OCI-LY7 (cell line): Measurements from ENCODE around the gene LPCAT1. TPM values are rescaled to one million over a fixed set of nuclear protein-coding genes. Genes with fewer than 3 reads are reported as not detected.

Experiments used
- BruUV-seq: library from RNA; stranded (reverse); fragments of 400-500 nt; replicated peaks from 2 replicates; lab custom pipeline; 2021; lab: Mats Ljungman, UMichigan
- CTCF ChIA-PET: fragments of 300-600 bp; sonication (Branson Sonifier 250); formaldehyde crosslinking; loops from one replicate; lab custom pipeline; 2022; ENCODE audit warnings: antibody characterized with exemption; ENCODE audit not compliant: unreplicated experiment; lab: Charles Lee
- POLR2A ChIA-PET: fragments of 300-600 bp; sonication (Branson Sonifier 250); formaldehyde crosslinking; loops from one replicate; lab custom pipeline; 2022; ENCODE audit warnings: antibody characterized with exemption; lab: Charles Lee
- DNase-seq: peaks from one replicate; pipeline ENCODE4 v3.0.0-alpha.2; 2015; ENCODE audit warnings: low spot score
- H2AFZ ChIP-seq: fragments of 200-600 bp; sonication (generic), shearing (Covaris generic); 2 replicates; pipeline ENCODE4 v1.6.1; 2014; ENCODE audit warnings: mild to moderate bottlenecking, antibody characterized with exemption, low read length, moderate library complexity
- H3K27ac ChIP-seq: fragments of 200-600 bp; sonication (generic); 2 replicates; pipeline ENCODE4 v1.5.1; 2014; ENCODE audit warnings: mixed run types, low read depth, mild to moderate bottlenecking, moderate library complexity, low read length, inconsistent platforms; ENCODE audit not compliant: poor library complexity, severe bottlenecking
- H3K36me3 ChIP-seq: fragments of 200-600 bp; sonication (generic); 2 replicates; pipeline ENCODE4 v1.6.1; 2014; ENCODE audit warnings: mild to moderate bottlenecking, antibody characterized with exemption, low read length, moderate library complexity, mixed read lengths; ENCODE audit not compliant: insufficient read depth
- H3K4me1 ChIP-seq: fragments of 200-600 bp; sonication (generic); 2 replicates; pipeline ENCODE4 v1.5.1; 2014; ENCODE audit warnings: mild to moderate bottlenecking, low read length; ENCODE audit not compliant: insufficient read depth, poor library complexity, severe bottlenecking
- H3K4me2 ChIP-seq: fragments of 200-600 bp; sonication (generic); 2 replicates; pipeline ENCODE4 v1.6.1; 2014; ENCODE audit warnings: mild to moderate bottlenecking, low read length
- H3K4me3 ChIP-seq: fragments of 200-600 bp; sonication (generic); 2 replicates; pipeline ENCODE4 v1.5.1; 2014; ENCODE audit warnings: mild to moderate bottlenecking, low read depth, low read length; ENCODE audit not compliant: poor library complexity, severe bottlenecking
- H3K79me2 ChIP-seq: fragments of 200-600 bp; sonication (generic); 2 replicates; pipeline ENCODE4 v1.6.1; 2016; ENCODE audit warnings: low read depth, mild to moderate bottlenecking, low read length, moderate library complexity, mixed read lengths; ENCODE audit not compliant: insufficient read depth
- H3K9me2 ChIP-seq: fragments of 200-600 bp; sonication (generic); 2 replicates; pipeline ENCODE4 v1.6.1; 2016; ENCODE audit warnings: mild to moderate bottlenecking, low read length, mixed read lengths; ENCODE audit not compliant: insufficient read depth
- H3K9me3 ChIP-seq: fragments of 200-600 bp; sonication (generic); 2 replicates; pipeline ENCODE4 v1.6.1; 2014; ENCODE audit warnings: mild to moderate bottlenecking, mixed run types, low read length, mixed read lengths
- H4K20me1 ChIP-seq: fragments of 200-600 bp; sonication (generic); 2 replicates; pipeline ENCODE4 v1.6.1; 2014; ENCODE audit warnings: mild to moderate bottlenecking, antibody characterized with exemption, low read length, moderate library complexity, mixed read lengths; ENCODE audit not compliant: insufficient read depth
- EZH2phosphoT487 ChIP-seq: fragments of 200-600 bp; sonication (generic); IDR thresholded peaks from 2 replicates; pipeline ENCODE4 v1.6.1; 2018; ENCODE audit warnings: low read depth, borderline replicate concordance, mild to moderate bottlenecking, mixed run types, antibody characterized with exemption, low read length, moderate library complexity, mixed read lengths
- intact Hi-C: fragments of 100-400 bp; cut with micrococcal nuclease; formaldehyde crosslinking; loops from one replicate; pipeline ENCODE4 v1.10.0; 2022; ENCODE audit not compliant: unreplicated experiment
- total RNA-seq, 2 experiments: library from RNA; depleted of rRNA in 1 of 2; stranded (reverse); fragments of >200 nt in 1 of 2; shearing (Covaris generic) in 1 of 2; gene quantifications; 2 replicates each; pipeline ENCODE4 v1.2.3, GENCODE V29; 2014 to 2022
- TF ChIP-seq, protein P1 (sequence below): fragments of 200-600 bp; sonication (generic); conservative IDR thresholded peaks from 2 replicates; pipeline ENCODE4 v1.5.1; 2014; ENCODE audit warnings: mild to moderate bottlenecking, antibody characterized with exemption, low read length, moderate library complexity, mixed read lengths

LPCAT1 gene
- total RNA-seq, 2 experiments from 2014 or later: 47.7 to 63.6 TPM

DNA sequence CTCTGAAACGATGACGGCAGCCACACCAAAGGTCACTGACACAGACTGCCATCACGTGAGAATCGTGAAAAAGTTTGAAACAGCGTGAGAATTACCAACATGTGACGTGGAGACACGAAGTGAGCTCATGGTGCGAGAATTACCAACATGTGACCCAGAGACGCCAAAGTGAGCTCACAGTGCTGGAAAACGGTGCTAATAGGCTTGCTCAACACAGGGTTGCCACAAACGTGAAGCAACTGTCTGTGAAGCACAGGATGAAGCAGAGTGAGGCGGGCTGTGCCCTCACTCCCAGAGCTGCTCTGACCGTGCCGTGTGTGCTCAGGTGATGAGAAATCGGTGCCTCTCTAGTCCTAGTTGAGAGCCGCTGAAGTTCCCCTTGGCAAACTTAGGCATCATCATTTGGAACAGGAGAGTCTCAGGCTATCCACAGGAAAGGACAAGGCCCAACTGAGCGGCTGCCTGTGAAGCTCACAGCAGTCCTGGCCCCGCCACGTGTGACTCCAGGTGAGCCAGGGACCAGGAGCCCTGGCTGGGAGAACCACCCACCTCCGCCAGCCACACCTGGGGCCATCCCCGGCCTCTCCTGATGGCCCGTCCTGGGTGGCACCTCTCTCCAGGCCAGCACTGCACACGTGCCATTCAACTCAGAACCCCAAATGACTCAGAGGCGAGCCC is 48.8 kb downstream of the LPCAT1 start:
- Histone ChIP-seq H3K79me2 (no peaks in the 10 kb centered on the region), H3K36me3 (peaks cover 83% of the 10 kb centered on the region), H2AFZ (no peak overlapping the region), H4K20me1 (no peaks in the 10 kb centered on the region), H3K4me2 (no peak overlapping the region), H3K4me3 (no peak overlapping the region), H3K4me1 (peaks cover 5% of the 10 kb centered on the region), H3K27ac (no peak overlapping the region), H3K9me2 (no peaks in the 10 kb centered on the region), H3K9me3 (no peaks in the 10 kb centered on the region)
- DNase-seq: no peak
- ChIA-PET CTCF (no interaction called here), POLR2A (no interaction called here)
- no peak for TF ChIP-seq EZH2phosphoT487
- TF ChIP-seq, protein P1, sequence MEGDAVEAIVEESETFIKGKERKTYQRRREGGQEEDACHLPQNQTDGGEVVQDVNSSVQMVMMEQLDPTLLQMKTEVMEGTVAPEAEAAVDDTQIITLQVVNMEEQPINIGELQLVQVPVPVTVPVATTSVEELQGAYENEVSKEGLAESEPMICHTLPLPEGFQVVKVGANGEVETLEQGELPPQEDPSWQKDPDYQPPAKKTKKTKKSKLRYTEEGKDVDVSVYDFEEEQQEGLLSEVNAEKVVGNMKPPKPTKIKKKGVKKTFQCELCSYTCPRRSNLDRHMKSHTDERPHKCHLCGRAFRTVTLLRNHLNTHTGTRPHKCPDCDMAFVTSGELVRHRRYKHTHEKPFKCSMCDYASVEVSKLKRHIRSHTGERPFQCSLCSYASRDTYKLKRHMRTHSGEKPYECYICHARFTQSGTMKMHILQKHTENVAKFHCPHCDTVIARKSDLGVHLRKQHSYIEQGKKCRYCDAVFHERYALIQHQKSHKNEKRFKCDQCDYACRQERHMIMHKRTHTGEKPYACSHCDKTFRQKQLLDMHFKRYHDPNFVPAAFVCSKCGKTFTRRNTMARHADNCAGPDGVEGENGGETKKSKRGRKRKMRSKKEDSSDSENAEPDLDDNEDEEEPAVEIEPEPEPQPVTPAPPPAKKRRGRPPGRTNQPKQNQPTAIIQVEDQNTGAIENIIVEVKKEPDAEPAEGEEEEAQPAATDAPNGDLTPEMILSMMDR: no peak
- intact Hi-C loops: no loop called here
- no TSS peak for BruUV-seq

GRCh38 chr5:1474183-1474839 is 49.4 kb downstream of the LPCAT1 start:
- Histone ChIP-seq H2AFZ (no peak overlapping the region), H3K79me2 (no peaks in the 10 kb centered on the region), H3K27ac (no peak overlapping the region), H3K9me2 (no peaks in the 10 kb centered on the region), H3K4me3 (no peak overlapping the region), H4K20me1 (no peaks in the 10 kb centered on the region), H3K4me2 (no peak overlapping the region), H3K36me3 (peaks cover 87% of the 10 kb centered on the region), H3K9me3 (no peaks in the 10 kb centered on the region), H3K4me1 (no peaks in the 10 kb centered on the region)
- intact Hi-C loops: no loop called here
- ChIA-PET CTCF (no interaction called here), POLR2A (no interaction called here)
- no peak for DNase-seq
- no TSS peak for BruUV-seq
- TF ChIP-seq, protein P1: no peak
- TF ChIP-seq EZH2phosphoT487: no peak

DNA sequence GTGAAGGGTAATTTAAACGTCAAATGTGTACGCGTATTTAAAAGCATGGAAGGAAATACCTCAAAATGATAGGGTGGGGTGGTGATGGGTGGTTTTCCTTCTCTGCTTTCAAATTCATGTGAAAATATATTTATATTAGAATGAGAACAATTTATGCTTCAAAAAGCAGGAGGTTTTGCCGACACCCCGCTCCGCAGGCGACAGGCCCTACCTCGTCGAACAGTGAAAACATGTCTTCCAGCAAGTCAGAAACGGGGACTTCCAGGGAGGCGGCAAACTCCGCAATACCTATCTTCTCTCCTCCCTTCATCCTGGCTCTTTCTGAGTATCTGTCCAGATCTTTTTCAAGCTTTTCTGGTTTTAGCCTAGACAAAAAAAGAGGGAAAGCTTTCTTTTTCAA is 50.0 kb downstream of the LPCAT1 start:
- Histone ChIP-seq H3K36me3 (peaks cover 87% of the 10 kb centered on the region), H3K4me2 (no peak overlapping the region), H4K20me1 (no peaks in the 10 kb centered on the region), H3K9me3 (no peaks in the 10 kb centered on the region), H3K27ac (no peak overlapping the region), H3K79me2 (no peaks in the 10 kb centered on the region), H3K4me1 (no peaks in the 10 kb centered on the region), H2AFZ (no peak overlapping the region), H3K9me2 (no peaks in the 10 kb centered on the region), H3K4me3 (no peak overlapping the region)
- POLR2A ChIA-PET: no interaction called here
- DNase-seq: no peak
- intact Hi-C loops: no loop called here
- no TSS peak for BruUV-seq
- TF ChIP-seq, protein P1: no peak
- TF ChIP-seq EZH2phosphoT487: no peak
- CTCF ChIA-PET: no interaction called here
